Upper lobe of right lung (tissue), 1 donor: ENCODE data around the gene MSANTD1. TPM values are rescaled to one million over a fixed set of nuclear protein-coding genes. Genes with fewer than 3 reads are reported as not detected.

Source experiments
- ATAC-seq: fragments of 200-7000 bp; cut with Tn5 transposase; one replicate; pipeline ENCODE4 v1.9.1; 2020; ENCODE audit warnings: mild to moderate bottlenecking, moderate library complexity
- DNase-seq: peaks from one replicate; pipeline ENCODE4 v3.0.0-alpha.2; 2020
- H3K27ac ChIP-seq: fragments of 200-600 bp; one replicate; pipeline ENCODE4 v1.8.0; 2022
- H3K27me3 ChIP-seq: fragments of 200-600 bp; one replicate; pipeline ENCODE4 v1.8.0; 2022; ENCODE audit warnings: mild to moderate bottlenecking
- H3K36me3 ChIP-seq: fragments of 200-600 bp; one replicate; pipeline ENCODE4 v1.8.0; 2022
- H3K4me1 ChIP-seq: fragments of 200-600 bp; one replicate; pipeline ENCODE4 v1.8.0; 2022
- H3K4me3 ChIP-seq: fragments of 200-600 bp; one replicate; pipeline ENCODE4 v1.8.0; 2022; ENCODE audit warnings: mild to moderate bottlenecking
- H3K9me3 ChIP-seq: fragments of 200-600 bp; one replicate; pipeline ENCODE4 v1.8.0; 2022
- CTCF ChIP-seq: fragments of 200-600 bp; IDR thresholded peaks from one replicate; pipeline ENCODE4 v1.8.0; 2022; ENCODE audit warnings: antibody characterized with exemption
- intact Hi-C: fragments of 100-400 bp; cut with DNase I; formaldehyde crosslinking; loops from one replicate; pipeline ENCODE4 v1.11.0; 2022
- total RNA-seq: library from RNA; stranded (reverse); fragmentation: NEBNext Ultra II Directional; extraction: Animal tissue kit (Norgen Biotek cat#: 25700); gene quantifications from one replicate; pipeline ENCODE4 v1.2.1, GENCODE V29; 2021
- donor health status: DM: no; HTN: yes; CAD: no; lungs with severe emphysema.

Gene MSANTD1
- total RNA-seq, 1 donor from 2014 or later: 1.0 TPM

- Histone ChIP-seq H3K27ac (peak overlapping the region; percentile 30), H3K36me3 (no peaks in the 10 kb centered on the region), H3K27me3 (no peaks in the 10 kb centered on the region), H3K4me3 (no peak overlapping the region), H3K9me3 (no peaks in the 10 kb centered on the region), H3K4me1 (peaks cover 48% of the 10 kb centered on the region)
- no peak for ATAC-seq
- DNase-seq: peak; percentile 49
- intact Hi-C loops: no loop called here
- TF ChIP-seq CTCF: no peak
Observed at GRCh38 chr4:3305610-3306371, 56.8 kb downstream of the MSANTD1 start.

Other genes starting within 250 kb of the MSANTD1 start
- gene HTT-AS, start 174.6 kb upstream of the MSANTD1 start, total RNA-seq: not detected
- 73.6 TPM for gene HTT, start 174.5 kb upstream of the MSANTD1 start, total RNA-seq
- 58.2 TPM for gene RGS12, start 43.9 kb downstream of the MSANTD1 start, total RNA-seq
- 1.2 TPM for gene HGFAC, start 192.8 kb downstream of the MSANTD1 start, total RNA-seq
- gene DOK7, start 214.1 kb downstream of the MSANTD1 start, total RNA-seq: 3.6 TPM